GM18502 (cell line): ENCODE data around the gene FBXL4.

ENCODE experiments used
- ATAC-seq: cut with Tn5 transposase; IDR thresholded peaks from one replicate; pipeline ENCODE4 v1.9.1; 2021; ENCODE audit warnings: mild to moderate bottlenecking; ENCODE audit not compliant: unreplicated experiment, poor library complexity

Gene FBXL4

GRCh38 chr6:98841621-98842341 is 106.0 kb downstream of the FBXL4 start:
- ATAC-seq, result no peak

- ATAC-seq, result no peak
Measured at GRCh38 chr6:98840996-98841513, 106.7 kb downstream of the FBXL4 start.

- no peak for ATAC-seq
Measured at GRCh38 chr6:98840385-98840784, 107.4 kb downstream of the FBXL4 start.

GRCh38 chr6:98839781-98840361 is 107.9 kb downstream of the FBXL4 start:
- ATAC-seq, result no peak

GRCh38 chr6:98838975-98839374 is 108.8 kb downstream of the FBXL4 start:
- no peak for ATAC-seq

GRCh38 chr6:98838032-98838431 is 109.7 kb downstream of the FBXL4 start:
- ATAC-seq, result no peak

- ATAC-seq, result no peak
Measured at GRCh38 chr6:98836962-98837944, 110.5 kb downstream of the FBXL4 start.

GRCh38 chr6:98836025-98836961 is 111.5 kb downstream of the FBXL4 start:
- ATAC-seq, result no peak

- no peak for ATAC-seq
Measured at GRCh38 chr6:98835149-98836024, 112.4 kb downstream of the FBXL4 start.

GRCh38 chr6:98834060-98835031 is 113.4 kb downstream of the FBXL4 start, which contains the start of gene POU3F2:
Gene POU3F2 (plus strand): TSS chr6:98834574. CDS start chr6:98834874, 300 bp downstream.
- ATAC-seq, result peak; percentile 78

GRCh38 chr6:98833307-98834059 is 114.3 kb downstream of the FBXL4 start:
- no peak for ATAC-seq

- no peak for ATAC-seq
Measured at GRCh38 chr6:98833057-98833306, 114.8 kb downstream of the FBXL4 start.

- no peak for ATAC-seq
Measured at GRCh38 chr6:98832284-98833056, 115.3 kb downstream of the FBXL4 start.

- ATAC-seq, result no peak
Measured at GRCh38 chr6:98831959-98832283, 115.8 kb downstream of the FBXL4 start.

- ATAC-seq, result no peak
Measured at GRCh38 chr6:98831057-98831958, 116.4 kb downstream of the FBXL4 start.
